ENCODE data around the gene LAGE3. TPM values are rescaled to one million over a fixed set of nuclear protein-coding genes. Genes with fewer than 3 reads are reported as not detected.
A peak's percentile ranks its signal among the peaks of the same experiment; 100 is the strongest.
"Not testable (repeated sequence)": the region's sequence is repeated elsewhere in the genome, so short reads cannot be mapped to it uniquely, and the experiment has no call there.

The LAGE3 gene
- total RNA-seq, 1 donor from 2014 or later = 13.5 TPM

DNA sequence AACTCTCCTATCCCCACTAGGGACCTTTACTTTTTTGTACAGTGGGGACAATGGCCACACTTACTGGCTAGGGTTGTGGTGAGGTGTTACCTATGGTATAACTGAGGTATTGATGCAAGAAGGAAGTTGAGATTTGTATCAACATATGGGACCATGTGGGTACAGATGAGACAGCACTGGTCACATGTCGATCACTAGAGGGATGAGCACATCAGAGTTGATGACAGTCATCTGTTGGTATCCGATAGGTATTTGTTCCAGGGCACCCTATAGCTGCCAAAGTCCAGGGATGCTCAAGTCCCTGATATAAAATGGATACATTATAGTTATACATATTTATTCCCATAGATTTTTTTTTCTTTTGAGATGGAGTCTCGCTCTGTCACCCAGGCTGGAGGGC is 23.9 kb upstream of the LAGE3 start:
- FAIRE-seq = no peak
- DNase-seq (ENCODE audit: low spot score in 2 of 2) = no peak

DNA sequence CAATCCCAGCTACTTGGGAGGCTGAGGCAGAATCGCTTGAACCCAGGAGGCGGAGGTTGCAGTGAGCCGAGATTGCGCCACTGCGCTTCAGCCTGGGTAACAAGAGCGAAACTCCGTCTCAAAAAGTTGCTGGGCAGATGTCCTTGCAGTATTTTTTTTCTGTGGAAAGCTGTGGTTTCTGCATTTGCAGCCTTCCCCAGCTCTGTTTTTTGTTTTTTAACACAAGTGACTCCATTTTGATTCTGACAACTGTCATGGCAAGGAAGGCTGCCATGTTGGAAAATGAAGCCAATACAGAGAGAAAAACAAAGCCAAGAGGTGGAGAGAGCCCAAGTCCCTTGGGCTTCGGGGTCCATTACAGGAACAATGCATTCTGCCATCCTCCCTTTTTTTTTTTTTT is 23.0 kb upstream of the LAGE3 start:
- DNase-seq (ENCODE audit: low spot score in 2 of 2) (no peak), FAIRE-seq (no peak)

DNA sequence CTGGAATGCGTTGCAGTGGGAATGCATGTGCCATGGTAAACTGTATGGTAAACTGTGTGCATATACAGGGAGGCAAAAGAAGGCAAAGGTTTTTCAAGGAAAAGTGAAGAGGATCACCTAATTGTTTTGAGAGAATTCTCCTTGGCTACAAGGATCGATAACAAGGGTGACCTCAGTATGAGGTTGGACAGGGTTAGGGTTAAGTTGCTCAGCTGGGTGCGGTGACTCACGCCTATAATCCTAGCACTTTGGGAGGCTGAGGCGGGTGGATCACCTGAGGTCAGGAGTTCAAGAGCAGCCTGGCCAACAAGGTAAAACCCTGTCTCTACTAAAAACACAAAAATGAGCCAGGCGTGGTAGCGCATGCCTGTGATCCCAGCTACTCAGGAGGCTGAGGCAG is 22.3 kb upstream of the LAGE3 start:
- DNase-seq (ENCODE audit: low spot score in 2 of 2); FAIRE-seq: not testable (repeated sequence)

DNA sequence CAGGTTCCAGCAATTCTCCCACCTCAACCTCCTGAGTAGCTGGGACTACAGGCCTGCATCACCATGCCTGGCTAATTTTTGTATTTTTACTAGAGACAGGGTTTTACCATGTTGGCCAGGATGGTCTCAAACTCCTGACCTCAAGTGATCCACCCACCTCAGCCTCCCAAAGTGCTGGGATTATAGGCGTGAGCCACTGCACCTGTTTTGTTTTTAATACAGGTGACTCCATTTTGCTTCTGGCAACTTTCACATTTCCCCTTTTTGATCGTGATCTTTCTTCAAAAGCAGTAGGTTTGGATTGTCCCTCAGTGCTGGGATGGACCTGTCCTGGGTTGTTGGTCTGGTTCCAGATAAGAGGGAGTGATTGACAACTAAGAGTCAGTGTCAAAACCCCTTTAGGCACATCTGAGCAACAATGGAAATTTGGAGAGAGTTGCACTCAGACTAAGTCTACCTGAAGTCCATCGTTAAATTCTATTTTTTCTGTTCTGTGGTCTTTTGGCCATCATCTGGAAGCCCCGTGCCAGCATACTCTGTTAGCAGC is 17.6 kb upstream of the LAGE3 start:
- not testable (repeated sequence) for DNase-seq (ENCODE audit: low spot score in 2 of 2); FAIRE-seq

DNA sequence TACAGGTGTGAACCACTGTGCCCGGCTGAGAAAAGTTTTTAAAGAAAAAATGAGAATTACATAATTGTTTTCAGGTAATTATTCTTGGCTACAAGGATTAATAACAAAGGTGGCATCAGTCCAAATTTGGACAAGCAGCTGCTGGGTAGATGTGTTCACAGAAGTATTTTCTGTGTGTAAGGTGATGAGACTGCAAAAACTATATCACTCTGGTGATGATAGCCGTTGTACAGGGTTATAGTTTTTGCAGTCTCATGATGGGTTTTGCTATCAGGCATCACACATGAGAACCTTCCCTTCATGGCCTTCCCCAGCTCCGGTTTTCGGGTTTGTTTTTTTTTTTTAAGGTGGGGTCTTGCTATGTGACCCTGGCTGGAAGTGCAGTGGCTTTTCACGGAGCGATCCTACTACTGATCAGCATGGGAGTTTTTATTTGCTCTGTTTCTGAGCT is 16.4 kb upstream of the LAGE3 start:
- DNase-seq (ENCODE audit: low spot score in 2 of 2) = no peak
- no peak for FAIRE-seq

DNA sequence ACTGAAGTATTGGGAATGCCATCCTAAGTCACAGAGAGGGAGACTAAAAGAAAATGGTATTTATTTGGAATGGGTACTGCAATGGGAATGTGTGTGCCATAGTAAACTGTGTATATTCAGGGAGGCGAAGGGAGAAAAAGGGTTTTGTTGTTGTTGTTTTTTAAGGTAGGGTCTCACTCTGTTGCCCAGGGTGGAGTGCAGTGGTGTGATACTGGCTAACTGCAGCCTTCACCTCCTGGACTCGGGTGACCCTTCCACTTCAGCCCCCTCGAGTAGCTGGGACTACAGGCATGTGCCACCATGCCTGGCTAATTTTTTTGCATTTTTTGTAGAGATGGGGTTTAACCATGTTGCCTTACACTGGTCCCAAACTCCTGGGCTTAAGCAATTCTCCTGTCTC is 15.6 kb upstream of the LAGE3 start:
- FAIRE-seq (no peak), DNase-seq (ENCODE audit: low spot score in 2 of 2) (no peak)

DNA sequence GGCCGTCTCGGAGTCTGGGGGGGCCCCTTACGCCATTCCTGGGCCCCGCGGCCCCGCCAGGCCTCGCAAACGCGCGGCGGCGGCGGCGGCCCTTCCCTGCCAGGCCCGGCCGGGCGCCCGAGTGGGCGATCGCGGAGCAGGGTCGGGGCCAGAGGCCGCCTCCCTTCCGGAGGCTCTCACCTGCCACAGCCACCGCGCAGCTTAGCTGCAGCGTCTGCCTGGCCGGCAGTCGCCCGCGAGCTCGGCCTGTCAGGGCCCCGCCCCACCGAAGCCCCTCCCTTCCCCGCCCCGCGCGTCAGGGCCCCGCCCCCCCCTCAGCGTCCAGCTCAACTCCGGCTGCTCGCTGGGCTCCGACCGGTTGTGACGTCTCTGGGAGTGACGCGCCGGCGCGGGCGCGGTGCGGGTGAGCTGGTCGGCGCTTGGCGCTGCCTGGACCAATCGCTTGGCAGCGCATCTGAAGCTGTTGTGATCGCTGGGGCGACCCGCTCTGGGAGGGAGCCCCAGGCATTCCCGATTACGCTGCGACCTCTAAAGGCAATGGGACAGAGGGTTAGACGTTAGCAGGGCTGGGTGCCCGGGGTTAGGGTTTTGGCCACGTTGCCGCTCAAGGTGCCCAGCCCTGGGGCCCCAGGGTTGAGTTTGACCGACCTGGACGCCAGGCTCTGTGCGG is 11.5 kb upstream of the LAGE3 start, which contains the start of gene SLC10A3:
SLC10A3 (minus strand) TSS at position 216 of the 670 bp plus-strand sequence. CDS start 1,689 bp downstream, outside the sequence.
- FAIRE-seq = no peak
- DNase-seq (ENCODE audit: low spot score in 2 of 2) = peak; percentile 91 to 93

DNA sequence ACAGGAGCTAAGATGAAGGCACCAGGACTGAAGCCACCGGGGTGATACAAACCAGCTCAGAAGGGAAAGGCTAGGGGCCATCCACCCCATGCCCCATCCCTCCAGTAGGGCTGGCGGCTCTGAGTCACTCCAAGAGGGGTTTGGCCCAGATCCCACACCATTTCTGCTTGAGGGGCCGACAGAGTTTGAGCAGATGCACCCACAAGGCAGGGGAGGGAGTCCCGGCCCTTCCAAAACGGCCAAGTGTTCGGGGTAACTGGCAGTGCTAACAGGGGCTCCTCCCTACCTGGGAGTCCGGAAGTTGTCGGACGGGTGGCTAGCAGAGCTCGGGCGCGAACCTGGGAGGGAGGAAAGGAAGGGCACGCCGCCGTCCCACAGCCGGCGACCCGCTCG is 10.9 kb upstream of the LAGE3 start:
- FAIRE-seq = no peak
- no peak for DNase-seq (ENCODE audit: low spot score in 2 of 2)

DNA sequence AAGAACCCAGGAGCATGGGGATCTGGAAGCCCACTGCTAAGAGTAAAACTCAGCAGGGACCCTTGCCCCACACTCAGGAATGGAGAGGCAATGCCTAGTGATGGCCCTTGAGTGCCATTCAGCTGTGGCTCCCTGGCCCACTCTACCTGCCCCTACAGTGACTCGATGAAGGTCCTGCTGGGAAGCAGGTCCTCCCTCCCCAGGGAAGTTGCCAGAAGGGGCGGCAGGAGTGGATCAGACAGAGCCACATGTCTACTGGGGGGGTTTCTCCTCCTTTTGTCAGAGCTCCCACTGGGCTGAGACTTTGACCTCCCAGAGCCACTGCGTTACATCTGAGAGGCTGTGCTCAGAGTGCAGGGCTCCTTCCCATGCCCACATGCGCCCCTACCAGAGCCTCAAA is 10.1 kb upstream of the LAGE3 start:
- FAIRE-seq = no peak

DNA sequence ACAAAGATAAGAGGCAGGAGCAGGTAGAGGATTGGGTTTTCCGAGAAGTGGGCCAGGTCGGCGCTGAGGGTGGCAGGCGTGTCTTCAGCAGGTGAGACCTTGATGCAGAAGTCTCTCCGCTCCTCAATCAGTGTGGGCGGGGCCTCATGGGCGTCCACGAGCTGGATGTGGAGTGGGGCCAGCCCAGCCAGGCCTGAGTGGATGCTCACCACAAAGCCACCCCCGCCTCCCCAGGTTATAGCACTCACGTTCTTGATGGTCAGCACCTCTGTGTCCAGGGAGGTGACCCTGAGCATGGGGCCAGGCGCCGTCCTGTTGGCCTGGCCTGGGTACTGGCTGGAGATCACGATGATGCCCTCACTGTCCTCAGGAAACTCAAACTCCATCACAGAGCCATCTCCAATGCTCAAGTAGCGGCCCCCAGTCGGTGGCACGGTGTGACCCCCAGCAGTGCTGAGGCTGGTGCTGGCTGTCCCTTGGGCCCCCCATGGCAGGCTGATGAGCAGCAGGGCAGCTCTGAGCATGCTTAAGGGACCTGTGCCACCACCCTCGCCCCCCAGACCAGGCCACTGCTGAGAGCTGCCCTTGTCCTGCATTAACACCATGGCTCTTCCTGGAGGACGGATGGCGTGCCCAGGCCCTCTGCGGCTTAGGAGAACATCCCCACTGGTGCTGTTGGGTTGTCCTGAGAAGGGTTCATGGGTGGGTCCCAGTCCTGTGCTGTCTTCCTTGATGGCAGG is 9.4 kb upstream of the LAGE3 start:
- no peak for FAIRE-seq
- DNase-seq (ENCODE audit: low spot score in 2 of 2) = no peak

More for the DNA sequence above, 10.1 kb upstream of the LAGE3 start:
- no peak for DNase-seq (ENCODE audit: low spot score in 2 of 2)

DNA sequence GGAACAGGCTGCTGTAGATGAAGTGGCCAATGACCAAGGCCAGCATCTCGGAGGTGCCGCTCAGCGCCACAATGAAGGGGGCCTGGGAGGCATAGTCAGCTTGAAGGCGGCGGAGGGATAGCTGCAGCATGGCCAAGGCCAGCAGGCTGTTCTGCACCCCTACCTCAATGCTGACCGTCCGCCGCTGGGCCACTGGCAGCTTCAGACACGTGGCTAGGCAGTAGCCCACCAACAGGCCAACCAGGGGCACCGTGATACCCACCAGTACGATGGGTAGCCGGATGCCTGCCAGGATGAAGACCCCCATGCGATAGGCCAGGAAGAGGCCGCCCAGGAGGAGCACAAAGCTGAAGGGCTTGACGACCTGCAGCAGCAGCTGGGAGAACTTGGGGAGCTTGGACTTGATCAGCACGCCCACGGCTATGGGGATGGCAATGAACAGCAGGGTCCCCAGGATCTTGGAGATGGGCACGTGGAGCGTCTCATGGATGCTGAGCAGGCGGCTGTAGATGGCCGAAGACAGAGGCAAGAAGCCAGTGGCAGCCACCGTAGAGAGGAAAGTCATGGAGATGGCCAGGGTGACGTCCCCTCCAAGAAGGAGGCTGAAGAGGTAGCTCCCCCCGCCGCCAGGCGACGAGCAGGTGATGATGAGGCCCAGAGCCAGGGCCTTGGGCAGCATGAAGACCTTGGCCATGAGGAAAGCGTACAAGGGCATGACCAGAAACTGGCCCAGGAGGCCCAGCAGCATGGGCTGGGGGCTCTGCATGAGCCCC is 8.6 kb upstream of the LAGE3 start:
- no peak for DNase-seq (ENCODE audit: low spot score in 2 of 2)
- no peak for FAIRE-seq

DNA sequence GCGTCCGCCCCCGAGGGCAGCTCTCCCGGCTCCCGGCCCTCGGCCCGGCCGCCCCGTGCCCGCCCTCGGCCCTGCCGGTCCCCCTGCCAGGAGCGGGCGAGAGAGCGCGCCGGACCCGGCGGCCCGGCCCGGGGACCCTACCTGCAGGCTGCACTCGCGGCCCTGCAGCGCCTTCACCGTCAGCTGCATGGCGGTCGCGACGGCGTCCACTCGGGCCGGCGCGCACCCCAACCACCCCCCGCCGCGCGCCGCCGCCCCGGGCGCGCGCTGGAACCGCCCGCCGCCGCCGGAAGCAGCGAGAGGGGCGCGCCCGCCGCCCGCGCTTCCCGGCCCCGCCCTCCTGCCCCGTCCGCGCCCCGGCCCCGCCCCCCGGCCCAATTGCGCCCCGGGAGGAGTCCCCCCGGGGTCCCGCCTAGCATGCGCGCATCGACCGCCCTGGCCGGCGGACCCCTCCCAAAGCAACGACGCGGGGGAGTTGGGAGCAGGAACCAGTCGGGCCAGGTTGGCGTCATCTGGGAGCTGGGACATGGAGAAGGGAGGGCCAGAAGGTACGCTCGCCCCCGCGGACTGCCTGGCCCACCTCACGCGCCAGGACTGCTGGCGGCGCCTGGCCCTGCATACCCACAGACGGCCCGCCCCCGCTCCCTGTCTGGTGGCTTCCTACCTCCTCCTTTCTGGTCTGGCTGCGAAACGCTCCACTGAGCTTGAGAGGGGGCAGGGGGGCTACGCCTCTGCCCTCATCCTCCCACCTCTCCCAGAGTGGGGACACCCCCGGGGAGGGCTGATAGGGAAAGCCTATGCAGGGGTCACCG is 7.5 kb upstream of the LAGE3 start, which contains the start of gene UBL4A:
UBL4A (minus strand) TSS at position 220 of the 812 bp plus-strand sequence; CDS start at position 189, 31 bp downstream.
- peak; percentile 66 to 74 for DNase-seq (ENCODE audit: low spot score in 2 of 2)
- FAIRE-seq = no peak

DNA sequence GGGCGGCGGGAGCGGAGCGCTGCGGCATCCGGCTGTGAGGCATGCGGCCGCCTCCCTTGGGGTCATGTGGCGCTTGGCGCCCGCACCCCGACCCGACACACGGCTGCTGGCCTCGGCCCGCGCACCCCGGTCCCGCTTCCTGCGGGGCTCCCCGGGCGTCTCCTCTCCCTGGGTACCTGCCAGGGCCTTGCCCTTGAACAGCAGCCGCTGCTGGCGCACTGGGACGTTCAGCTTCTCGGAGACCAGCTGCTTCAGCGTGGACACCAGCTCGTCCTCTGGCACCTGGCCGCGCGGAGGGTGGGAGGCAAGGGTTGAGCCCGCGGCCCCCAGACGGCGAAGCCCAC is 6.9 kb upstream of the LAGE3 start:
- no peak for DNase-seq (ENCODE audit: low spot score in 2 of 2)
- no peak for FAIRE-seq

DNA sequence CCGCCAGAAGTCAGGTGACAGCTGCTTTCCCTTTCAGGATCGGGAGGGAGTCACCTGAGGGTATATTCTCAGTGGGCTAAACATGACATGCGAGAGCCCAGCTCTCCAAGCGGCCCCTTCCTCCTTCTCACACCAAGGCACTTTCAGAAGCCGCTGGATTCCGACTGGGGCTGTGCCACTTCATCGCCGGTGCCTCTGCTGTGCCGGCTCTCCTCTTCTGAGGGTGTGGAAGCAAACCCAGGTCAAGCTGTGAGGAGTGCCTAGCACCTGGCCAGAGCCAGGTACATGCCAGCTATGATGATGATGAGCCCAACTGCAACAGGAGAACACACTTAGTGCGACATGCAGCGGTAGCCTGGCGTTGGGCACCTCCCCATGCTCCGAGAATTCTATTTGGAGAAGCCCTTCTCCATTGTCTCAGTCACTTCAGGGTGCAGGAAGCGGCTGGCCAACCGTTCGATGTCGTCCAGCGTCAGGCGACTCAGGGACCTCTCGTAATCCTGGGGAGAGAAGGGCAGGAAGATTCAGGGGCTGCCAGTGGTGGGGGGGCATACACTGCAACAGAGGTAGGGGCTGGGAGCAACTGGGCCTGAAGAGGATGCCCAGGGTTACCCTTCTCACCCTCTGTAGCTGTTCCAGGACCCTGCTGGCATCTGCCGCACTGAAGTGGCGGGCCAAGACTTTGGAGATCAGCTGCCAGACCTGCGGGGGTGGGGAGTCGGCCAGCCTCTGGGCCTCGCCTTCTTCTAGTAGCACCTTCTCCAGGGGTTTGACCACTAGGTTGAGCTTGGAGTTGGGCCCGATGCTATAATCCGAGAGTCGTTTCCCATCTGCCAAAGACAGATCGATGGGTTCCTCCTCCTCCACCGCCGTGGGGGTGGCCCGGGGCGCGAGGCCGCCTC is 6.3 kb upstream of the LAGE3 start:
- no peak for FAIRE-seq
- no peak for DNase-seq (ENCODE audit: low spot score in 2 of 2)

DNA sequence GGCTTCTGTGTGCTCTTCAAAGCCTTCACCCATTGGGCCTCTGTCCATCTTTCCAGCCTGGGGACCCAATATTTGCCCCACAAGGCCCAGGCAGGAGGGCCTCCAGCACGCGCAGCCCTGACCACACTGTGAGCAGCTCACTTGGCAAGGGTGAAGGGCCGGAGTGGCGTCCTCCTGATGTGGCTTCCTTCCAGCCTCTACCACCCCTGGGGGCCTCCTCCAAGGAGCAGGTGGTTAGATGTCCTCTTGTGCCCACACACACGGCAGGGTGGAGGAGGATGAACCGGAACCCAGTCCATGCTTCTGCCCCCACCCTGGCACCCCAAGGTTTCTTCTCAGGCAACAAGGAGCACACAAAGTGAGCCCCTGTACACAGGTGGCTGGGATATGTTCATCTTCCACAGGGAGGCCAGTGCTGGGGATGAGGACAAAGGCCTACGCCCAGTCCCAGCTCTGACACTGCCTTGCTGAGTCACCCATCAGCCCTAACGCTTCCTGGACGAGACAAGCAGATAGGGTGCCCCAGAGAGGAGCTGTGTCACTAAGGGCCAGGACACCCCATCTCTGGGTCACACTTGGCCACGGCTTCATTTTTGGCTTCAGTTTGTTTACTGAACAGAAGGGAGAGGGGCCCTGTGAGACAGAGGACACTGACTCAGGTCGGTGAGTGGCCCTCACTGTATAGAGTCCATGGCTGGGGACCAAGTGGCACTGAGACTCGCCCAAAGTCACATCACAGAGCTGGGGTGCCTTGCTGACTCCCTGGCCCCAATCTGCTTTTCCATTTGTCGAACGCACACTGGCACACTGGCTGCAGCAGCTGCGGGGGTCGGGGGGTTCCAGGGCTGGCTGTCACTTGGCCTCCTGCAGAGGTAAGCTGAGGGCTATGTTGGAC is 5.4 kb upstream of the LAGE3 start:
- no peak for DNase-seq (ENCODE audit: low spot score in 2 of 2)
- FAIRE-seq = no peak

DNA sequence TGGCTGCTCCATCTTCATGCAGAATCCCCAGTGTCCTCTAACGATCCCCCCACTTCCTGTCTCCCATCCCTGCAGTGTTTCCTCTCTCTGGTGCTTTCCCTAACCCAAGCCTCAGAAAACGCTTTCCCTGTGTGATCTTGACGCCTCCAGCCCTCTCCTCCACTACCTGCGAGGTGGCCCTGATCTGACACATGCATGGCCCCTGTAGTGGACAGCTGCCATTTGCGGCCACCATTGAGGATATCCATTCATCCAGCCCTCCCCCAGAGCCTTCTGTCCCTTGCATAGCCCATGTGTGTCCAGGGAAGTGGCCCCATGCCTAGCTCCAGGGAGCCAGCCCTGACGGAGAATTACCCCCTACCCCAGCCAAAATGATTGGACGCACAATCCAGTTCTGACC is 4.2 kb upstream of the LAGE3 start:
- no peak for FAIRE-seq
- DNase-seq (ENCODE audit: low spot score in 2 of 2) = no peak

DNA sequence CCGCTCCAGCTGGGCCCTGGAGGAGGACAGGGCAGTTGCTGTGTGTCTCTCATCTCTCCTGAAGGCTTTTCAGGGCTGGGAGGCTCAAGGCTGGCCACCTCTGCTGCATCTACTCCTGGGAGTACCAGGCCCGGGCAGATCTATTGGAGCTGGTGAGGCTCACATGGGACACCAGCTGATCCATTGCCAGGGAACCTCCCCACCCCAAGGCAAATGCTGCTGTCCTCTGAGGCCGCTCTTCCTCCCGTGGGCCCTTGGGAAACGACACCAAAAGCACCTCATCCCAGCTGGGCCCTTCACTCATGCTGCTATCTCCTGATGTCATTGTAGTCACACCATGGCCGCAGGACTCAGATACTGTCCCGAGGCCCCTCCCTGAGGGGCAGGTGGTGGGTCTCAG is 3.7 kb upstream of the LAGE3 start:
- DNase-seq (ENCODE audit: low spot score in 2 of 2) (no peak), FAIRE-seq (no peak)

Measured in frontal cortex (tissue), 4 donors.